GM10266 (cell line): ENCODE data around the gene SEC61B.

Experiments
- DNase-seq: peaks from one replicate; pipeline ENCODE4 v3.0.0; 2012; ENCODE audit errors: extremely low spot score
- TF ChIP-seq, protein P1 (sequence below): IDR thresholded peaks from 2 replicates; pipeline ENCODE4 v1.5.1; 2012; ENCODE audit warnings: mild to moderate bottlenecking, low read depth; ENCODE audit not compliant: control insufficient read depth, insufficient read depth; ENCODE audit errors: missing control alignments

Gene SEC61B

GRCh38 chr9:99239341-99240060 is 17.4 kb downstream of the SEC61B start:
- DNase-seq, result no peak
- TF ChIP-seq, protein P1, sequence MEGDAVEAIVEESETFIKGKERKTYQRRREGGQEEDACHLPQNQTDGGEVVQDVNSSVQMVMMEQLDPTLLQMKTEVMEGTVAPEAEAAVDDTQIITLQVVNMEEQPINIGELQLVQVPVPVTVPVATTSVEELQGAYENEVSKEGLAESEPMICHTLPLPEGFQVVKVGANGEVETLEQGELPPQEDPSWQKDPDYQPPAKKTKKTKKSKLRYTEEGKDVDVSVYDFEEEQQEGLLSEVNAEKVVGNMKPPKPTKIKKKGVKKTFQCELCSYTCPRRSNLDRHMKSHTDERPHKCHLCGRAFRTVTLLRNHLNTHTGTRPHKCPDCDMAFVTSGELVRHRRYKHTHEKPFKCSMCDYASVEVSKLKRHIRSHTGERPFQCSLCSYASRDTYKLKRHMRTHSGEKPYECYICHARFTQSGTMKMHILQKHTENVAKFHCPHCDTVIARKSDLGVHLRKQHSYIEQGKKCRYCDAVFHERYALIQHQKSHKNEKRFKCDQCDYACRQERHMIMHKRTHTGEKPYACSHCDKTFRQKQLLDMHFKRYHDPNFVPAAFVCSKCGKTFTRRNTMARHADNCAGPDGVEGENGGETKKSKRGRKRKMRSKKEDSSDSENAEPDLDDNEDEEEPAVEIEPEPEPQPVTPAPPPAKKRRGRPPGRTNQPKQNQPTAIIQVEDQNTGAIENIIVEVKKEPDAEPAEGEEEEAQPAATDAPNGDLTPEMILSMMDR, result no peak

DNA sequence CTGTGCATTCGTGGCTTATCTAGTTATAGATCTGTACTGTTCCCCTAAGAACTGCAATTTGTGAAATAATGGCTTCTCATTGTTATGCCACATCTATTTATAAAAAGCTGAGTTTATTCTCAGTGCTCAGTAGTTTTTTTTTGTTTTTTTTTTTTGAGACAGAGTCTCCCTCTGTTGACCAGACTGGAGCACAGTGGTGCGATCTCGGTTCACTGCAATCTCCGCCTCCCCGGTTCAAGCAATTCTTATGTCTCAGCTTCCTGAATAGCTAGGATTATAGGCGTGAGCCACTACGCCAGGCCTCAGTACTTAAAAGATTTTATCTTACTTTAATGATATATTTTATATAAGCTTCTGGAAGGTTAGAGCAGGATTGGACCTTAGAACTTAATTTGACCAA is 19.0 kb downstream of the SEC61B start:
- TF ChIP-seq, protein P1, result no peak
- DNase-seq, result no peak

DNA sequence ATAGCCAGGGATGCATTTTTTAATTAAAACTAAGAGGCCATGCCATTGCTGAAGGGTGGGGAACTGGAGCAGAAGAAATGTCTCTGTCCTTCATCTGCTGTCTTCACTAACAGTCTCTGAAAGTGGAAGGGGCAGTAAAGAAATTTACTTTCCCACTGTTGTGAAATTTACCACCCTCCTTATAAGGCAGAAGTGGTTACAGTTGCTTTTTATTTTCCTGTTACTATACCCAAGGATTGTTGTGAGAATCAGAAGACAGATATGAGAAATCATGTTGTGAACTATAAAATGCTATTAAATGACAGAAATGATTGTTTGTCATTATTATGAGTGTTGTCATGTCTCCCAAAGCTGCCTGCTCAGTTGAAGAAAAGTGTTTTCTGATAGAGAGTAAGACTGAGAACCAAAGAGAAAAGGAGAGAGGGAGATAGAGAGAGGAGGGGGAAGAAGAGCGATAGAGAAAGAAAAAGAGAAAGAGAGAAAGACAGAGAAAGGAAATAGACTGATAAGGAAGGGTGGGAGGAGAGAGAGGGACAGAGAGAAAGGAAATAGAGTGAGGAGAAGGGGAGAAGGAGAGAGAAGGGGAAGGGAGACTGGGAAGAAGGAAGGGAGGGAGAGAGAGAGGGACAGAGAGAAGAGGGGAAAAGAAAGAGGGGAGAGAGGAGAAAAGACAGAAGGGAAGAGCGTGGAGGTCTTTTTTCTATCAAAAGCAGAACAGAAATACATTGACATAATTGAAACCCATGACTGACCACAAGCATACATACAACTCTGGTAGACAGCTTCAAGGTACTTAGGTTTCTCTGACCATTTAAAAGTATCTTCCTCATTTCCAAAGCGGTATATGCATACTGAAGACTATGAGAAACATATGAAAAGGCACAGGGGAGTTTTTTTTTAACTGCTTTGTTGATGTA is 22.5 kb downstream of the SEC61B start:
- TF ChIP-seq, protein P1, result no peak
- peak; percentile 57 for DNase-seq

DNA sequence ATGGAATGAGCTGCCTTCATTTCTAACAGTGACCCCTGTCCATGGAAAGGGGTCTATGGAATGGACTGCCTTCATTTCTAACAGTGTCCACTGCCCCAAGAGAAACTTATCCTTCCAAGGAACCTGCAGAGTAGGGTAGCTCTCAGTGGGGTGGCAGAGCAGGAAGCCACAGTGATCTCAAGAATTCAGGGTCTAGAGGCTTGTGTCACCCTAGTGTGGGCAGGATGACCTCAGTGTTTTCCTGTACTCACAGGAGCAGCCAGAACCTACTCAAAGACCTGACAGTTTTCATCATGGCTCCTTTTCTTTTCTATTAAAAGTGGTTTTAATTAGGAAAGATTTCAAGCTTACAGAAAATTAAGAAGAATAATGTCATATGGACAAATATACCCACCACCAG is 27.5 kb downstream of the SEC61B start:
- no peak for DNase-seq
- TF ChIP-seq, protein P1, result no peak

GRCh38 chr9:99251157-99251556 is 29.1 kb downstream of the SEC61B start:
- TF ChIP-seq, protein P1, result no peak
- DNase-seq, result no peak

GRCh38 chr9:99253134-99253533 is 31.1 kb downstream of the SEC61B start:
- TF ChIP-seq, protein P1, result no peak

More at GRCh38 chr9:99253134-99253533, 31.1 kb downstream of the SEC61B start:
- no peak for DNase-seq
